WTC11 (cell line): ENCODE measurements around the gene MYO18B. TPM values are rescaled to one million over a fixed set of nuclear protein-coding genes. Genes with fewer than 3 reads are reported as not detected.

Experiments
- ATAC-seq: fragments of 200-7000 bp; cut with Tn5 transposase; 2 replicates; pipeline ENCODE4 v1.10.0; 2021; ENCODE audit warnings: mild to moderate bottlenecking, moderate library complexity
- CTCF ChIA-PET: fragments of 300-600 bp; sonication (Branson Sonifier 250); formaldehyde crosslinking; loops from one replicate; lab custom pipeline; 2021; ENCODE audit warnings: antibody characterized with exemption; lab: Charles Lee
- POLR2A ChIA-PET: fragments of 350-600 bp; sonication (Branson Sonifier 250); formaldehyde crosslinking; loops from one replicate; lab custom pipeline; 2021; ENCODE audit warnings: antibody characterized with exemption; lab: Charles Lee
- DNase-seq: peaks from one replicate; pipeline ENCODE4 v3.0.0; 2021; ENCODE audit warnings: low spot score
- H3K27ac Mint-ChIP-seq: 2 replicates; pipeline ENCODE4 v1.8.0; 2021; ENCODE audit warnings: mixed read lengths
- H3K27me3 Mint-ChIP-seq: 2 replicates; pipeline ENCODE4 v1.8.0; 2021; ENCODE audit warnings: low read depth, mild to moderate bottlenecking, moderate library complexity, mixed read lengths
- H3K36me3 Mint-ChIP-seq: 2 replicates; pipeline ENCODE4 v1.8.0; 2021; ENCODE audit warnings: mixed read lengths
- H3K4me1 Mint-ChIP-seq: 2 replicates; pipeline ENCODE4 v1.8.0; 2022; ENCODE audit warnings: mixed read lengths
- H3K4me3 Mint-ChIP-seq: 2 replicates; pipeline ENCODE4 v1.8.0; 2021; ENCODE audit warnings: mild to moderate bottlenecking, moderate library complexity, mixed read lengths
- H3K9me3 Mint-ChIP-seq: 2 replicates; pipeline ENCODE4 v1.8.0; 2021; ENCODE audit warnings: mixed read lengths
- GABPB1 ChIP-seq: sonication (generic); formaldehyde crosslinking; IDR thresholded peaks from 2 replicates; pipeline ENCODE4 v1.8.1; 2023; ENCODE audit warnings: mild to moderate bottlenecking, missing genetic modification reagents
- NFE2L1 ChIP-seq: sonication (generic); formaldehyde crosslinking; IDR thresholded peaks from 2 replicates; pipeline ENCODE4 v1.8.1; 2023; ENCODE audit warnings: missing genetic modification reagents
- NR1H2 ChIP-seq: sonication (generic); formaldehyde crosslinking; IDR thresholded peaks from 2 replicates; pipeline ENCODE4 v1.9.0; 2021; ENCODE audit warnings: mild to moderate bottlenecking, moderate library complexity, missing genetic modification reagents
- OVOL2 ChIP-seq: fragments of 250-450 bp; sonication (Bioruptor Pico); IDR thresholded peaks from 2 replicates; pipeline ENCODE4 v1.9.0; 2021; ENCODE audit warnings: mild to moderate bottlenecking, borderline replicate concordance
- RELA ChIP-seq: sonication (generic); formaldehyde crosslinking; IDR thresholded peaks from 2 replicates; pipeline ENCODE4 v1.8.1; 2022; ENCODE audit warnings: missing genetic modification reagents, mild to moderate bottlenecking, borderline replicate concordance
- TCF7 ChIP-seq: sonication (generic); formaldehyde crosslinking; IDR thresholded peaks from 2 replicates; pipeline ENCODE4 v1.8.0; 2022; ENCODE audit warnings: mild to moderate bottlenecking, low read depth, missing genetic modification reagents, moderate library complexity
- TEAD1 ChIP-seq: sonication (generic); formaldehyde crosslinking; IDR thresholded peaks from 2 replicates; pipeline ENCODE4 v1.8.0; 2022; ENCODE audit warnings: mild to moderate bottlenecking, missing genetic modification reagents
- ZNF121 ChIP-seq: sonication (generic); formaldehyde crosslinking; IDR thresholded peaks from 2 replicates; pipeline ENCODE4 v1.8.0; 2023; ENCODE audit warnings: missing genetic modification reagents
- ZNF138 ChIP-seq: sonication (generic); formaldehyde crosslinking; conservative IDR thresholded peaks from 2 replicates; pipeline ENCODE4 v1.8.1; 2022; ENCODE audit warnings: mild to moderate bottlenecking, moderate library complexity, missing genetic modification reagents
- ZNF219 ChIP-seq: sonication (generic); formaldehyde crosslinking; IDR thresholded peaks from 2 replicates; pipeline ENCODE4 v1.8.0; 2023; ENCODE audit warnings: missing genetic modification reagents, mild to moderate bottlenecking, borderline replicate concordance
- ZNF317 ChIP-seq: sonication (generic); formaldehyde crosslinking; IDR thresholded peaks from 2 replicates; pipeline ENCODE4 v1.8.1; 2023; ENCODE audit warnings: low read depth, mild to moderate bottlenecking, moderate library complexity, missing genetic modification reagents, borderline replicate concordance
- total RNA-seq: library from RNA; stranded (reverse); gene quantifications from 3 replicates; pipeline ENCODE4 v1.2.3, GENCODE V29; 2021
- TF ChIP-seq, protein P1 (sequence below): sonication (generic); formaldehyde crosslinking; conservative IDR thresholded peaks from 2 replicates; pipeline ENCODE4 v1.8.1; 2022; ENCODE audit warnings: mild to moderate bottlenecking, missing genetic modification reagents
- TF ChIP-seq, protein P2 (sequence below): sonication (generic); formaldehyde crosslinking; IDR thresholded peaks from 2 replicates; pipeline ENCODE4 v1.8.1; 2022; ENCODE audit warnings: low read depth, mild to moderate bottlenecking, moderate library complexity, missing genetic modification reagents, borderline replicate concordance
- TF ChIP-seq, protein P3 (sequence below): sonication (generic); formaldehyde crosslinking; IDR thresholded peaks from 2 replicates; pipeline ENCODE4 v1.8.0; 2023; ENCODE audit warnings: missing genetic modification reagents
- TF ChIP-seq, protein P4 (sequence below): fragments of 250-450 bp; sonication (Bioruptor Pico); IDR thresholded peaks from 2 replicates; pipeline ENCODE4 v2.1.2; 2022; ENCODE audit warnings: mild to moderate bottlenecking, moderate library complexity
- TF ChIP-seq, protein P5 (sequence below): sonication (generic); formaldehyde crosslinking; IDR thresholded peaks from 2 replicates; pipeline ENCODE4 v1.8.1; 2023; ENCODE audit warnings: mild to moderate bottlenecking, missing genetic modification reagents, moderate library complexity
- TF ChIP-seq, protein P6 (sequence below): fragments of 250-450 bp; sonication (Bioruptor Pico); IDR thresholded peaks from 2 replicates; pipeline ENCODE4 v1.9.0; 2021; ENCODE audit warnings: mild to moderate bottlenecking
- TF ChIP-seq, protein P7 (sequence below): sonication (generic); formaldehyde crosslinking; IDR thresholded peaks from 2 replicates; pipeline ENCODE4 v1.8.1; 2023; ENCODE audit warnings: mild to moderate bottlenecking, missing genetic modification reagents

The MYO18B gene
- total RNA-seq, 1 experiment from 2014 or later = 0.96 TPM

DNA sequence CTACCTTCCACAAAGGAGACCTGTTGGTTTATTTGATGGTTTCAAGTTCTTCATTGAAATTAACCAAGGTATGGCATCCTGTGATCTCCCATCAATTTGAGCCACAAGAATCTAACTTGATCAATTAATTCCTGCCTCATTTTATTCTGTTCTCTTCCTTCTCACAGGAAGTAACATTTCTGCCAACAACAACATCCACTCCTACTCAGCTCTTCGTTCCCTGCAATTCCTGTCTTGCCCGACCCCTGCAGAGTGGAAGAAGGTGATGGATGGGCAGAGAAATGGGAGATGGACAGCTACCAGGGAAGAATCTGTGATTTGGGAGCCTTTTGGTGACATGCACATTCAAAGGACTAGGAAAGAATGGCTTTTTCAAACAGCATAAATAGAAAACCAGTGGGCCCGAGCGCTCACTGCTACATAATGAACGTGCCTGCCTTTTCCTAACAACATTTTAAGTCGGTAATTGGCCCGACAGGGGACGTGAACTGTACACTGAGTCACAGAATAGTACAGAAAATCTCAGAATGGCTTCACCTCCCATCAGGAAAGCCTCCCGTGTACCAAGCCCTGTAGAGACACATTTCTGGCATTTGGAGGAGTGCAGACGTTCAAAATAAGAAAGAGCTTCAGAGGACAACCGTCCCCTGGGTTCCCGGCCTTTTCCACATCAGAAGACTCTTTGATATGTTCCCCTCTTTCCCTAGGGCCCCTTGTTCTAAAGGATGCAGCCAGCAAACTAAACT, 314.6 kb downstream of the MYO18B start (continued):
- TF ChIP-seq, protein P1, sequence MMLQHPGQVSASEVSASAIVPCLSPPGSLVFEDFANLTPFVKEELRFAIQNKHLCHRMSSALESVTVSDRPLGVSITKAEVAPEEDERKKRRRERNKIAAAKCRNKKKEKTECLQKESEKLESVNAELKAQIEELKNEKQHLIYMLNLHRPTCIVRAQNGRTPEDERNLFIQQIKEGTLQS (CRISPR knock-in tag) = no peak
- TF ChIP-seq, protein P2, sequence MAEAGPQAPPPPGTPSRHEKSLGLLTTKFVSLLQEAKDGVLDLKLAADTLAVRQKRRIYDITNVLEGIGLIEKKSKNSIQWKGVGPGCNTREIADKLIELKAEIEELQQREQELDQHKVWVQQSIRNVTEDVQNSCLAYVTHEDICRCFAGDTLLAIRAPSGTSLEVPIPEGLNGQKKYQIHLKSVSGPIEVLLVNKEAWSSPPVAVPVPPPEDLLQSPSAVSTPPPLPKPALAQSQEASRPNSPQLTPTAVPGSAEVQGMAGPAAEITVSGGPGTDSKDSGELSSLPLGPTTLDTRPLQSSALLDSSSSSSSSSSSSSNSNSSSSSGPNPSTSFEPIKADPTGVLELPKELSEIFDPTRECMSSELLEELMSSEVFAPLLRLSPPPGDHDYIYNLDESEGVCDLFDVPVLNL (CRISPR knock-in tag) = no peak
- TF ChIP-seq, all 79 proteins: peak for 0

DNA sequence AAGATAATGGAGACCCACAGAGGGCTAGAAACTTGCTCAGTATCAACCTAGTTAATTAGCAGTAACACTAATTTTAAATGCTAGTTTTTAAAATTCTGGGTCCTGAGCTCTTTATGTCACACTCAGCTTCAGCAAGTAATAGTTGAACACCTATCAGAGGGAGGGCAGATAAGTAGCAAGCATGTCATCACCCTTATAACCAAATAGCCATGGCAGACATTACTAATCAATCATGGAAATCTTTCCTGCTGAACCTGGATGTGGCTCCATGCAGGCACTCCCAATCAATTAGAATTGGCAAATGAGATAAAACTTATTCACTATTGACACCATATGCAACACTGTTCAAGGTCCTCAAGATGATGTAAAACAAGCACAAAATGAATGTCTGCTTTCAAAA, 315.7 kb downstream of the MYO18B start:
- H3K4me3 Mint-ChIP-seq = no peak overlapping the region
- no peak for ATAC-seq
- no peak for TF ChIP-seq NFE2L1 (CRISPR knock-in tag)
- H3K36me3 Mint-ChIP-seq = no peaks in the 10 kb centered on the region
- H3K27me3 Mint-ChIP-seq = no peaks in the 10 kb centered on the region
- ChIA-PET CTCF (no interaction called here), POLR2A (no interaction called here)
- H3K9me3 Mint-ChIP-seq = peaks cover 5% of the 10 kb centered on the region; the same call in 1 of the 2 replicates
- H3K4me1 Mint-ChIP-seq = peaks cover 44% of the 10 kb centered on the region
- DNase-seq = no peak
- H3K27ac Mint-ChIP-seq = no peak overlapping the region

DNA sequence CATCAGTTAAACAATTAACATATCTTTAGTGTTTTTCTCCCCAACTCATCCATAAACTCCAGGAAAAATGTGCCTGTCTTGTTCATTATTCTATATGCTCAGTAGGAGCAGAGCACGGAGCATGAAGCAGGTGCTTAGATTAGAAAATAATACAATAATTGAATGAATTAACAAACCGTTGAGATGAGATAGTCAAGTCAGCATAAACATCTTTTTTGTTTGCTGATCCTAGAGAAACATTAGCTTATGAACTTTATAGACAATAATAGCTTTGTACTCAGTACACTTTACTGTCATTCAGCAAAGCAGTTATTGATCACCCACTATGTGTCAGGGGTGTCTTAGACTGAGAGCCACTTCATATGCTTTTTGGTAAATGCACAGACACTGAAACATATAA, 322.1 kb downstream of the MYO18B start:
- Mint-ChIP-seq H3K27me3 (0 out of 2 replicates have a peak, but pooled peaks cover 3% of the 10 kb centered on the region), H3K4me3 (no peak overlapping the region), H3K9me3 (no peaks in the 10 kb centered on the region), H3K36me3 (no peaks in the 10 kb centered on the region), H3K27ac (no peak overlapping the region), H3K4me1 (peaks cover 52% of the 10 kb centered on the region)
- DNase-seq (no peak), ATAC-seq (no peak)
- ChIA-PET CTCF (interaction anchor here (0.5 kb wide), 1 partner anchor 278 kb away, joined by 3 read pairs; no protein-coding TSS in a partner anchor), POLR2A (no interaction called here)
- TF ChIP-seq, protein P3, sequence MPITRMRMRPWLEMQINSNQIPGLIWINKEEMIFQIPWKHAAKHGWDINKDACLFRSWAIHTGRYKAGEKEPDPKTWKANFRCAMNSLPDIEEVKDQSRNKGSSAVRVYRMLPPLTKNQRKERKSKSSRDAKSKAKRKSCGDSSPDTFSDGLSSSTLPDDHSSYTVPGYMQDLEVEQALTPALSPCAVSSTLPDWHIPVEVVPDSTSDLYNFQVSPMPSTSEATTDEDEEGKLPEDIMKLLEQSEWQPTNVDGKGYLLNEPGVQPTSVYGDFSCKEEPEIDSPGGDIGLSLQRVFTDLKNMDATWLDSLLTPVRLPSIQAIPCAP (CRISPR knock-in tag) = no peak
- TF ChIP-seq OVOL2 (CRISPR knock-in tag) (no peak), ZNF138 (no peak), TEAD1 (CRISPR knock-in tag) (no peak), GABPB1 (CRISPR knock-in tag) (no peak), NR1H2 (CRISPR knock-in tag) (no peak), ZNF121 (no peak), TCF7 (CRISPR knock-in tag) (no peak), ZNF317 (CRISPR knock-in tag) (no peak), RELA (CRISPR knock-in tag) (no peak), ZNF219 (no peak)
- TF ChIP-seq, protein P4, sequence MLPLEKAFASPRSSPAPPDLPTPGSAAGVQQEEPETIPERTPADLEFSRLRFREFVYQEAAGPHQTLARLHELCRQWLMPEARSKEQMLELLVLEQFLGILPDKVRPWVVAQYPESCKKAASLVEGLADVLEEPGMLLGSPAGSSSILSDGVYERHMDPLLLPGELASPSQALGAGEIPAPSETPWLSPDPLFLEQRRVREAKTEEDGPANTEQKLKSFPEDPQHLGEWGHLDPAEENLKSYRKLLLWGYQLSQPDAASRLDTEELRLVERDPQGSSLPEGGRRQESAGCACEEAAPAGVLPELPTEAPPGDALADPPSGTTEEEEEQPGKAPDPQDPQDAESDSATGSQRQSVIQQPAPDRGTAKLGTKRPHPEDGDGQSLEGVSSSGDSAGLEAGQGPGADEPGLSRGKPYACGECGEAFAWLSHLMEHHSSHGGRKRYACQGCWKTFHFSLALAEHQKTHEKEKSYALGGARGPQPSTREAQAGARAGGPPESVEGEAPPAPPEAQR = no peak
- TF ChIP-seq, protein P5, sequence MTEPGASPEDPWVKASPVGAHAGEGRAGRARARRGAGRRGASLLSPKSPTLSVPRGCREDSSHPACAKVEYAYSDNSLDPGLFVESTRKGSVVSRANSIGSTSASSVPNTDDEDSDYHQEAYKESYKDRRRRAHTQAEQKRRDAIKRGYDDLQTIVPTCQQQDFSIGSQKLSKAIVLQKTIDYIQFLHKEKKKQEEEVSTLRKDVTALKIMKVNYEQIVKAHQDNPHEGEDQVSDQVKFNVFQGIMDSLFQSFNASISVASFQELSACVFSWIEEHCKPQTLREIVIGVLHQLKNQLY (CRISPR knock-in tag) = no peak
- TF ChIP-seq, protein P6, sequence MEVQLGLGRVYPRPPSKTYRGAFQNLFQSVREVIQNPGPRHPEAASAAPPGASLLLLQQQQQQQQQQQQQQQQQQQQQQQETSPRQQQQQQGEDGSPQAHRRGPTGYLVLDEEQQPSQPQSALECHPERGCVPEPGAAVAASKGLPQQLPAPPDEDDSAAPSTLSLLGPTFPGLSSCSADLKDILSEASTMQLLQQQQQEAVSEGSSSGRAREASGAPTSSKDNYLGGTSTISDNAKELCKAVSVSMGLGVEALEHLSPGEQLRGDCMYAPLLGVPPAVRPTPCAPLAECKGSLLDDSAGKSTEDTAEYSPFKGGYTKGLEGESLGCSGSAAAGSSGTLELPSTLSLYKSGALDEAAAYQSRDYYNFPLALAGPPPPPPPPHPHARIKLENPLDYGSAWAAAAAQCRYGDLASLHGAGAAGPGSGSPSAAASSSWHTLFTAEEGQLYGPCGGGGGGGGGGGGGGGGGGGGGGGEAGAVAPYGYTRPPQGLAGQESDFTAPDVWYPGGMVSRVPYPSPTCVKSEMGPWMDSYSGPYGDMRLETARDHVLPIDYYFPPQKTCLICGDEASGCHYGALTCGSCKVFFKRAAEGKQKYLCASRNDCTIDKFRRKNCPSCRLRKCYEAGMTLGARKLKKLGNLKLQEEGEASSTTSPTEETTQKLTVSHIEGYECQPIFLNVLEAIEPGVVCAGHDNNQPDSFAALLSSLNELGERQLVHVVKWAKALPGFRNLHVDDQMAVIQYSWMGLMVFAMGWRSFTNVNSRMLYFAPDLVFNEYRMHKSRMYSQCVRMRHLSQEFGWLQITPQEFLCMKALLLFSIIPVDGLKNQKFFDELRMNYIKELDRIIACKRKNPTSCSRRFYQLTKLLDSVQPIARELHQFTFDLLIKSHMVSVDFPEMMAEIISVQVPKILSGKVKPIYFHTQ (CRISPR knock-in tag) = no peak
- TF ChIP-seq, protein P1 (CRISPR knock-in tag) = no peak
- TF ChIP-seq, protein P7, sequence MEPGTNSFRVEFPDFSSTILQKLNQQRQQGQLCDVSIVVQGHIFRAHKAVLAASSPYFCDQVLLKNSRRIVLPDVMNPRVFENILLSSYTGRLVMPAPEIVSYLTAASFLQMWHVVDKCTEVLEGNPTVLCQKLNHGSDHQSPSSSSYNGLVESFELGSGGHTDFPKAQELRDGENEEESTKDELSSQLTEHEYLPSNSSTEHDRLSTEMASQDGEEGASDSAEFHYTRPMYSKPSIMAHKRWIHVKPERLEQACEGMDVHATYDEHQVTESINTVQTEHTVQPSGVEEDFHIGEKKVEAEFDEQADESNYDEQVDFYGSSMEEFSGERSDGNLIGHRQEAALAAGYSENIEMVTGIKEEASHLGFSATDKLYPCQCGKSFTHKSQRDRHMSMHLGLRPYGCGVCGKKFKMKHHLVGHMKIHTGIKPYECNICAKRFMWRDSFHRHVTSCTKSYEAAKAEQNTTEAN (CRISPR knock-in tag) = no peak
